SK-N-SH (cell line): Measurements from ENCODE around the gene ANKS6.

Source experiments
- CTCF ChIP-seq: fragments of 200-600 bp; sonication (generic); IDR thresholded peaks from 2 replicates; pipeline ENCODE4 v1.6.1; 2017; ENCODE audit warnings: antibody characterized with exemption, mild to moderate bottlenecking, moderate library complexity
- EP300 ChIP-seq, 2 experiments: IDR thresholded peaks; 2 replicates each; pipeline versions ENCODE4 v1.4.0 to v1.6.1; 2012; ENCODE audit warnings: borderline replicate concordance in 1 of 2, low read depth in 1 of 2, low read length in 1 of 2
- EZH2phosphoT487 ChIP-seq: fragments of 200-600 bp; sonication (generic); IDR thresholded peaks from 2 replicates; pipeline ENCODE4 v1.6.1; 2017; ENCODE audit warnings: low read depth, mixed run types, mild to moderate bottlenecking, antibody characterized with exemption, moderate library complexity, borderline replicate concordance
- NFIC ChIP-seq: IDR thresholded peaks from 2 replicates; pipeline ENCODE4 v1.4.0; 2012; ENCODE audit warnings: borderline replicate concordance
- POLR2AphosphoS5 ChIP-seq: IDR thresholded peaks from 2 replicates; pipeline ENCODE4 v1.6.1; 2012; ENCODE audit warnings: low read depth, low read length
- REST ChIP-seq: IDR thresholded peaks from 2 replicates; pipeline ENCODE4 v1.6.1; 2012; ENCODE audit warnings: mild to moderate bottlenecking, low read depth, low read length, moderate library complexity
- RFX5 ChIP-seq: IDR thresholded peaks from 2 replicates; pipeline ENCODE4 v1.6.1; 2012; ENCODE audit warnings: mild to moderate bottlenecking, improper control_type of control experiment, low read length
- SMC3 ChIP-seq: IDR thresholded peaks from 2 replicates; pipeline ENCODE4 v1.6.1; 2012; ENCODE audit warnings: low read depth, low read length, improper control_type of control experiment
- TAF1 ChIP-seq: IDR thresholded peaks from 2 replicates; pipeline ENCODE4 v1.6.1; 2012; ENCODE audit warnings: low read depth, mild to moderate bottlenecking, low read length, moderate library complexity, borderline replicate concordance
- TEAD4 ChIP-seq: IDR thresholded peaks from 2 replicates; pipeline ENCODE4 v1.4.0; 2012; ENCODE audit warnings: mild to moderate bottlenecking, borderline replicate concordance; ENCODE audit not compliant: insufficient read depth
- USF1 ChIP-seq: IDR thresholded peaks from 2 replicates; pipeline ENCODE4 v1.4.0; 2012; ENCODE audit warnings: low read depth, borderline replicate concordance
- YY1 ChIP-seq: IDR thresholded peaks from 2 replicates; pipeline ENCODE4 v1.4.0; 2012; ENCODE audit warnings: low read depth, mild to moderate bottlenecking
- ZBTB33 ChIP-seq: IDR thresholded peaks from 2 replicates; pipeline ENCODE4 v1.4.0; 2012; ENCODE audit warnings: low read depth, borderline replicate concordance
- TF ChIP-seq, protein P1 (sequence below): IDR thresholded peaks from 2 replicates; pipeline ENCODE4 v1.4.0; 2012; ENCODE audit warnings: low read depth

DNA sequence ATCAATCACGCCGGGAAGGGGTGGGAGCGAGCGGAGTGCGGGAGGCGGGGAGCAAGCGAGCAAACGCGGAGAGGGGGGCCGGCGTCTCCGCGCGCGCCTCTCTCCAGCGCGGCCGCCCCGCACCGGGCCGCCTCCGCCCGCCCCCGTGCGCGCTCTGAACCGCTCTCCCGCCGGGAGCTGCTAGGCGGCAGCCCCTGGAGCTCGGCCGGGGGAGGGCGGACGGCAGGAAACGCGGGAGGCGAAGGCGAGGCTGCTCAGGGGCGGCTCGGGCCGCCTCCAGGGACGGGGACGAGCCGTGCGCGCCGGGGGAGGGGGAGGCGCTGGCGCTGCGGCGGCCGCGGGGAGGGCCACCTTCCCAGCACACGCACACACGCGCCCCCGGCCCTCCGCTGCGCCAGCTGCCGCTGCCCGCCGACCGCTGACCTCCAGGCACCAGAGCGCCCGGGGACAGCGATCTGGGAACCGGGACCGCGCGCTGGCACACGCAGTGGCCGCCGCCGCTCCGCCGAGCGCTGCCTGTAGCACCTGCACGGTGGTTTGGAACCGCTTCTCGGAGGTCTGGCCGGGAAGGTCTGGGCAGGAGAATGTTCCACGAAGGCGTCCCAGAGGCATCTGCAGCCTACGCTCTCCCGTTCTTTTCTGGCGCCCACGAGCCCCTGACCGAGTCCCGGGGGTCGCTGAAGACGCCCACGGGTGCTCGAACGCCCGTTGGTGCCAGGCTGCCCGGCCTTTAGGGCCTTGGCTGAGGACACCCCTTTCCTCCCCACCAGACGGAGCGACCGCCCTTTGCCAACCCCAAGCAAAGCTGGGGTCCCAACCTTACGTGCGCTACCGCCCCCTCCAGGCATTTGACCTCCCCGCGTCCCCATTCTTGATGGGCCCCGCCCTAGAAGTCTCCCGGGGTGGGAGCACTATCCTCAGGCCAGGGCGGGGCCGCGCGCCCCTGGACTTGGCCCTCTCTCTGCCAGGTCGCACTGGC lies 87.1 kb downstream of the ANKS6 start, which contains the start of gene GABBR2:
- TF ChIP-seq CTCF (no peak), SMC3 (no peak), TAF1 (no peak), ZBTB33 (no peak), TEAD4 (no peak), YY1 (no peak), REST (no peak), NFIC (no peak), RFX5 (no peak), USF1 (no peak), EP300 (IDR thresholded peaks at IDR 0.05; ENCODE audit: borderline replicate concordance in 1 of 2, low read depth in 1 of 2, low read length in 1 of 2) (no peak), EZH2phosphoT487 (no peak), POLR2AphosphoS5 (no peak)
- TF ChIP-seq, protein P1, sequence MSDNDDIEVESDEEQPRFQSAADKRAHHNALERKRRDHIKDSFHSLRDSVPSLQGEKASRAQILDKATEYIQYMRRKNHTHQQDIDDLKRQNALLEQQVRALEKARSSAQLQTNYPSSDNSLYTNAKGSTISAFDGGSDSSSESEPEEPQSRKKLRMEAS: no peak
